ENCODE data around the gene HCFC1R1.

HCFC1R1 gene

GRCh38 chr16:3042376-3042775, 18.6 kb upstream of the HCFC1R1 start:
- DNase-seq: no peak
- intact Hi-C loops (cut with DNase I): no loop called here

GRCh38 chr16:3038896-3039295, 15.2 kb upstream of the HCFC1R1 start:
- DNase-seq: no peak
- intact Hi-C loops (cut with DNase I): no loop called here

GRCh38 chr16:3038256-3038655, 14.5 kb upstream of the HCFC1R1 start:
- intact Hi-C loops (cut with DNase I): no loop called here
- no peak for DNase-seq

GRCh38 chr16:3036726-3037315, 13.1 kb upstream of the HCFC1R1 start, which contains the start of gene BICDL2:
BICDL2 (minus strand) TSS chr16:3036944; CDS start chr16:3035496, 1,448 bp downstream.
- intact Hi-C loops (cut with DNase I): no loop called here
- no peak for DNase-seq

- no peak for DNase-seq
- intact Hi-C loops (cut with DNase I): no loop called here
These were observed 12.4 kb upstream of the HCFC1R1 start for GRCh38 chr16:3035972-3036725.

GRCh38 chr16:3035289-3035971, 11.7 kb upstream of the HCFC1R1 start:
- intact Hi-C loops (cut with DNase I): no loop called here
- no peak for DNase-seq

GRCh38 chr16:3032624-3033023, 8.9 kb upstream of the HCFC1R1 start:
- intact Hi-C loops (cut with DNase I): no loop called here
- DNase-seq: no peak

GRCh38 chr16:3030222-3031212, 6.8 kb upstream of the HCFC1R1 start:
- intact Hi-C loops (cut with DNase I): no loop called here
- DNase-seq: no peak

GRCh38 chr16:3029491-3030221, 5.9 kb upstream of the HCFC1R1 start:
- DNase-seq: peak in 6 of 42 donors; percentile 25 to 55 (median 31)
- intact Hi-C loops (cut with DNase I): no loop called here

- intact Hi-C loops (cut with DNase I): no loop called here
- no peak for DNase-seq
These were observed 5.1 kb upstream of the HCFC1R1 start for GRCh38 chr16:3028716-3029319.

- DNase-seq: peak; percentile 45 to 91 (median 83)
- intact Hi-C loops (cut with DNase I): no loop called here
These were observed 4.4 kb upstream of the HCFC1R1 start for GRCh38 chr16:3027983-3028715.

GRCh38 chr16:3027489-3027795, 3.7 kb upstream of the HCFC1R1 start:
- intact Hi-C loops (cut with DNase I): no loop called here
- DNase-seq: no peak

GRCh38 chr16:3026609-3027488, 3.1 kb upstream of the HCFC1R1 start:
- intact Hi-C loops (cut with DNase I): no loop called here
- DNase-seq: no peak

GRCh38 chr16:3026003-3026378, 2.2 kb upstream of the HCFC1R1 start:
- intact Hi-C loops (cut with DNase I): no loop called here
- no peak for DNase-seq

- DNase-seq: no peak
- intact Hi-C loops (cut with DNase I): no loop called here
These were observed 1.6 kb upstream of the HCFC1R1 start for GRCh38 chr16:3025032-3026002.

GRCh38 chr16:3023415-3023668, 400 bp downstream of the HCFC1R1 start:
- intact Hi-C loops (cut with DNase I): loop anchor here (2.0 kb wide), 1 partner anchor 19 kb away; no protein-coding TSS in a partner anchor
- peak in 40 of 42 donors; percentile 27 to 81 (median 59) for DNase-seq

Measured in head of caudate nucleus (tissue), 42 donors.